ENCODE results near the gene MRGPRF.

GRCh38 chr11:68956547-68957254 lies 56.3 kb downstream of the MRGPRF start:
- TF ChIP-seq, protein P1, sequence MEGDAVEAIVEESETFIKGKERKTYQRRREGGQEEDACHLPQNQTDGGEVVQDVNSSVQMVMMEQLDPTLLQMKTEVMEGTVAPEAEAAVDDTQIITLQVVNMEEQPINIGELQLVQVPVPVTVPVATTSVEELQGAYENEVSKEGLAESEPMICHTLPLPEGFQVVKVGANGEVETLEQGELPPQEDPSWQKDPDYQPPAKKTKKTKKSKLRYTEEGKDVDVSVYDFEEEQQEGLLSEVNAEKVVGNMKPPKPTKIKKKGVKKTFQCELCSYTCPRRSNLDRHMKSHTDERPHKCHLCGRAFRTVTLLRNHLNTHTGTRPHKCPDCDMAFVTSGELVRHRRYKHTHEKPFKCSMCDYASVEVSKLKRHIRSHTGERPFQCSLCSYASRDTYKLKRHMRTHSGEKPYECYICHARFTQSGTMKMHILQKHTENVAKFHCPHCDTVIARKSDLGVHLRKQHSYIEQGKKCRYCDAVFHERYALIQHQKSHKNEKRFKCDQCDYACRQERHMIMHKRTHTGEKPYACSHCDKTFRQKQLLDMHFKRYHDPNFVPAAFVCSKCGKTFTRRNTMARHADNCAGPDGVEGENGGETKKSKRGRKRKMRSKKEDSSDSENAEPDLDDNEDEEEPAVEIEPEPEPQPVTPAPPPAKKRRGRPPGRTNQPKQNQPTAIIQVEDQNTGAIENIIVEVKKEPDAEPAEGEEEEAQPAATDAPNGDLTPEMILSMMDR (IDR thresholded peaks at IDR 0.05) = no peak
- TF ChIP-seq EZH2 (IDR thresholded peaks at IDR 0.05; ENCODE audit: borderline replicate concordance, insufficient read depth, low read depth, low read length, poor library complexity, severe bottlenecking) = no peak

All from B cell (primary cell).